Heart left ventricle (tissue), 13 donors: ENCODE results near the gene TMEM167A.

Source experiments
- POLR2A ChIP-seq, 2 donors: fragments of 450-650 bp; IDR thresholded peaks; one replicate each; pipeline ENCODE4 v1.6.1; 2017; ENCODE audit warnings: antibody characterized with exemption in 2 of 2, mild to moderate bottlenecking in 2 of 2, moderate library complexity in 2 of 2
- TF ChIP-seq, protein P1 (sequence below), 12 donors: fragments of 200-600 bp; sonication (generic) in 4 of 12; IDR thresholded peaks; one replicate each; pipeline versions ENCODE4 v1.5.0 to v1.8.0; 2018 to 2022; ENCODE audit warnings: antibody characterized with exemption in 12 of 12, mild to moderate bottlenecking in 5 of 12
- donor health status: ischemic (EF 13 %, LVEDD 7.1; RV severe dilation, severe dysfunction).
- donor health status: DM: no; HTN: yes; CAD: no.
- donor health status: DM: no; HTN: no; CAD: no.
- donor health status: ischemic (EF 25% LVEDD 6.9; RV normal size, moderate dysfunction).
- donor health status: ischemic (EF 25% LVEDD 5.7; RV mildly dilated, moderate dysfunction).
- donor health status: ischemic (EF 35%, LVEDD 5.7; RV mildly dilated, moderate dysfunction).
- donor health status: nonischemic (EF 11% LVEDD 7.7; RV severe dilation, severe dysfunction).
- donor health status: DM: yes; HTN: yes; CAD: no.
- donor health status: PGD.
- donor health status: ischemic (EF 29% LVEDD 5.4; RV normal size, mild dysfunction).
- donor health status: nonischemic (EF 23%, LVEDD 6.1; RV moderate dilation, normal function).

DNA sequence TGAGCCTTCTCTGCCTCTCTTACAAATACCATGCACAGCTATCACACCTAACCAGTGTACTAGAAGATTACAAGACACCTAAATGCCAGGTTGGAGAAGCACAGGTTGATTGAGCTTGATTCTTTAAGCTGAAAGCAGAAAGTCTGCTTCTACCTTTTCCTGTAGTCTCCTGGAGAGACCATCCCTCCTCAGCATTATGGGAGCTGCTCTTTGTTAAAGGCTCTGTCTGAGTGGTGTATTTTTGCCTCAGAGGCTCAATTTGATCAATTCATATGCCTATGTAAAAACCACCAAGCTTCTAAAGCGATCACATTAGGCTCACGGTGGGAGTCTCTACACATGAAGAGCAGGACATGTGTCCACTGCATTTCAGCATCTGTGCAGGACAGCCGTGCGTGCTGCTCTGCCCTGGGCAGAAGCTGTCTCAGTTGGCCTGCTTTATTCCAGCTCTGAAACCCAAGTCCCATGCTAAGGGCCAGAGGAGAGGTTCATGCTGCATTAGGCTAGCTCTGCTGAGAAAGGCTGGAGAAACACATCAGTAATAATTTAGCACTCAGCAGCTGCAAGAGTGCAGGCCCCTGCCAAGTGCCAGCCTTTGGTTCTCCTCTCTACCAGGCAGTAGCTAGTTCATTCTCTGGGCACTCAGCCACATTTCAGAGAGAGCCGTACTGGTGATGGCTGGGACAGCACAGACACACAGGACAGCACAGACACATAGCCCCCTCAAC is 41.7 kb downstream of the TMEM167A start:
- TF ChIP-seq, protein P1, sequence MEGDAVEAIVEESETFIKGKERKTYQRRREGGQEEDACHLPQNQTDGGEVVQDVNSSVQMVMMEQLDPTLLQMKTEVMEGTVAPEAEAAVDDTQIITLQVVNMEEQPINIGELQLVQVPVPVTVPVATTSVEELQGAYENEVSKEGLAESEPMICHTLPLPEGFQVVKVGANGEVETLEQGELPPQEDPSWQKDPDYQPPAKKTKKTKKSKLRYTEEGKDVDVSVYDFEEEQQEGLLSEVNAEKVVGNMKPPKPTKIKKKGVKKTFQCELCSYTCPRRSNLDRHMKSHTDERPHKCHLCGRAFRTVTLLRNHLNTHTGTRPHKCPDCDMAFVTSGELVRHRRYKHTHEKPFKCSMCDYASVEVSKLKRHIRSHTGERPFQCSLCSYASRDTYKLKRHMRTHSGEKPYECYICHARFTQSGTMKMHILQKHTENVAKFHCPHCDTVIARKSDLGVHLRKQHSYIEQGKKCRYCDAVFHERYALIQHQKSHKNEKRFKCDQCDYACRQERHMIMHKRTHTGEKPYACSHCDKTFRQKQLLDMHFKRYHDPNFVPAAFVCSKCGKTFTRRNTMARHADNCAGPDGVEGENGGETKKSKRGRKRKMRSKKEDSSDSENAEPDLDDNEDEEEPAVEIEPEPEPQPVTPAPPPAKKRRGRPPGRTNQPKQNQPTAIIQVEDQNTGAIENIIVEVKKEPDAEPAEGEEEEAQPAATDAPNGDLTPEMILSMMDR (IDR thresholded peaks at IDR 0.05), result no peak
- TF ChIP-seq POLR2A (IDR thresholded peaks at IDR 0.05), result no peak
